SK-N-SH treated with all-trans-retinoic acid at 6 μM for 48 hours (cell line): ENCODE data around the gene DOP1B.

Experiments
- ATAC-seq: fragments of 200-7000 bp; cut with Tn5 transposase; 3 replicates; pipeline ENCODE4 v1.9.1; 2020; ENCODE audit warnings: mild to moderate bottlenecking, moderate library complexity
- ARNTL ChIP-seq: fragments of 450-650 bp; formaldehyde crosslinking; IDR thresholded peaks from 2 replicates; pipeline ENCODE4 v1.5.0; 2020; ENCODE audit warnings: low read depth, mild to moderate bottlenecking, moderate library complexity, borderline replicate concordance
- BACH2 ChIP-seq: fragments of 250-450 bp; sonication (Bioruptor Pico); IDR thresholded peaks from 2 replicates; pipeline ENCODE4 v1.9.0; 2021; ENCODE audit warnings: mild to moderate bottlenecking, borderline replicate concordance
- CSDC2 ChIP-seq: fragments of 250-450 bp; sonication (Bioruptor Pico); IDR thresholded peaks from 2 replicates; pipeline ENCODE4 v1.5.0; 2020; ENCODE audit warnings: mild to moderate bottlenecking, moderate library complexity
- ESRRG ChIP-seq: fragments of 250-450 bp; sonication (Bioruptor Pico); IDR thresholded peaks from 2 replicates; pipeline ENCODE4 v1.6.1; 2021; ENCODE audit warnings: mild to moderate bottlenecking
- GLIS3 ChIP-seq: fragments of 250-450 bp; sonication (Bioruptor Pico); IDR thresholded peaks from 2 replicates; pipeline ENCODE4 v1.5.0; 2020; ENCODE audit warnings: mild to moderate bottlenecking, moderate library complexity
- ISL1 ChIP-seq: fragments of 250-450 bp; sonication (Bioruptor Pico); IDR thresholded peaks from 2 replicates; pipeline ENCODE4 v2.1.2; 2022; ENCODE audit warnings: mild to moderate bottlenecking, moderate library complexity
- OSR1 ChIP-seq: fragments of 250-450 bp; sonication (Bioruptor Pico); IDR thresholded peaks from 2 replicates; pipeline ENCODE4 v1.8.0; 2022; ENCODE audit warnings: moderate library complexity, mild to moderate bottlenecking, inconsistent platforms
- PPARA ChIP-seq: fragments of 250-450 bp; sonication (Bioruptor Pico); IDR thresholded peaks from 2 replicates; pipeline ENCODE4 v1.5.0; 2020; ENCODE audit warnings: mild to moderate bottlenecking, borderline replicate concordance
- RARB ChIP-seq: fragments of 250-450 bp; sonication (Bioruptor Pico); IDR thresholded peaks from 2 replicates; pipeline ENCODE4 v1.8.0; 2021; ENCODE audit warnings: mild to moderate bottlenecking, moderate library complexity
- SNAI2 ChIP-seq: fragments of 250-450 bp; sonication (Bioruptor Pico); IDR thresholded peaks from 2 replicates; pipeline ENCODE4 v1.5.0; 2020; ENCODE audit warnings: mild to moderate bottlenecking, moderate library complexity
- TCF4 ChIP-seq: fragments of 250-450 bp; sonication (Bioruptor Pico); IDR thresholded peaks from 2 replicates; pipeline ENCODE4 v1.8.0; 2021; ENCODE audit warnings: mild to moderate bottlenecking, moderate library complexity, borderline replicate concordance
- TOX ChIP-seq: fragments of 250-450 bp; sonication (Bioruptor Pico); IDR thresholded peaks from 2 replicates; pipeline ENCODE4 v1.8.0; 2021; ENCODE audit warnings: mild to moderate bottlenecking, moderate library complexity, borderline replicate concordance
- ZC3H10 ChIP-seq: fragments of 250-450 bp; sonication (Bioruptor Pico); IDR thresholded peaks from 2 replicates; pipeline ENCODE4 v1.5.1; 2021; ENCODE audit warnings: mild to moderate bottlenecking, moderate library complexity
- ZFP3 ChIP-seq: fragments of 250-450 bp; sonication (Bioruptor Pico); IDR thresholded peaks from 2 replicates; pipeline ENCODE4 v1.5.0; 2020; ENCODE audit warnings: mild to moderate bottlenecking, moderate library complexity
- ZFP30 ChIP-seq: fragments of 450-650 bp; formaldehyde crosslinking; IDR thresholded peaks from 2 replicates; pipeline ENCODE4 v1.5.0; 2022; ENCODE audit warnings: mild to moderate bottlenecking, moderate library complexity
- ZNF565 ChIP-seq: fragments of 450-650 bp; formaldehyde crosslinking; conservative IDR thresholded peaks from 2 replicates; pipeline ENCODE4 v1.5.0; 2020; ENCODE audit warnings: low read depth, mild to moderate bottlenecking, moderate library complexity
- ZNF8 ChIP-seq: fragments of 450-650 bp; formaldehyde crosslinking; IDR thresholded peaks from 2 replicates; pipeline ENCODE4 v1.5.0; 2020; ENCODE audit warnings: mild to moderate bottlenecking, moderate library complexity
- TF ChIP-seq, protein P1 (sequence below): fragments of 250-450 bp; sonication (Bioruptor Pico); IDR thresholded peaks from 2 replicates; pipeline ENCODE4 v1.5.0; 2020; ENCODE audit warnings: mild to moderate bottlenecking, moderate library complexity
- TF ChIP-seq, protein P2 (sequence below): fragments of 250-450 bp; sonication (Bioruptor Pico); IDR thresholded peaks from 2 replicates; pipeline ENCODE4 v1.8.0; 2021; ENCODE audit warnings: low read depth, mild to moderate bottlenecking, moderate library complexity, borderline replicate concordance
- TF ChIP-seq, protein P3 (sequence below): fragments of 250-450 bp; sonication (Bioruptor Pico); IDR thresholded peaks from 2 replicates; pipeline ENCODE4 v1.8.0; 2020; ENCODE audit warnings: mild to moderate bottlenecking, moderate library complexity, borderline replicate concordance
- TF ChIP-seq, protein P4 (sequence below): fragments of 250-450 bp; sonication (Bioruptor Pico); IDR thresholded peaks from 2 replicates; pipeline ENCODE4 v1.5.1; 2020; ENCODE audit warnings: low read depth, mild to moderate bottlenecking, moderate library complexity
- TF ChIP-seq, protein P5 (sequence below): fragments of 250-450 bp; sonication (Bioruptor Pico); IDR thresholded peaks from 2 replicates; pipeline ENCODE4 v1.5.1; 2021; ENCODE audit warnings: mild to moderate bottlenecking, moderate library complexity

The DOP1B gene

DNA sequence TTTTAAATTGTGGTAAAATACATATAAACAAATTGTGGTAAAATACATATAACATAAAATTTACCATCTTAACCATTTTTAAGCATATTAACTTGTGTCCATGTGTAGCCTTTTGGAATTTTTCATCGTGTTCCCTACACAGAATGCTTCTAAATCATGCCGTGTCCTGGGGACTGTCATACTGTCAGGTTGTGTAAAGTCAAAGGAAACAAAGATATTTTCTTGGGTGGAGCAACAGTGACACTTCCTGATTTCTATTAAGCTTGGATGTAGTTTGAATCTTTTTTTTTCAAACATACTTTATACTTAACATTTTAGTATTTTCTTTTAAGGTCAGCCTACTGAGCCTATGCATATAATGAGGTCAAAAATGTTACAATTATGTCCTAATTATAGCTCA lies 32.3 kb downstream of the DOP1B start:
- no peak for ATAC-seq
- TF ChIP-seq OSR1 (no peak), ZFP3 (CRISPR knock-in tag) (no peak), ESRRG (CRISPR knock-in tag) (no peak), ZC3H10 (CRISPR knock-in tag) (no peak), ARNTL (CRISPR knock-in tag) (no peak), PPARA (CRISPR knock-in tag) (no peak), CSDC2 (CRISPR knock-in tag) (no peak), RARB (CRISPR knock-in tag) (no peak), SNAI2 (CRISPR knock-in tag) (no peak), ZNF8 (CRISPR knock-in tag) (no peak), TCF4 (CRISPR knock-in tag) (no peak), BACH2 (CRISPR knock-in tag) (no peak), ISL1 (CRISPR knock-in tag) (no peak), TOX (no peak)
- TF ChIP-seq, protein P1, sequence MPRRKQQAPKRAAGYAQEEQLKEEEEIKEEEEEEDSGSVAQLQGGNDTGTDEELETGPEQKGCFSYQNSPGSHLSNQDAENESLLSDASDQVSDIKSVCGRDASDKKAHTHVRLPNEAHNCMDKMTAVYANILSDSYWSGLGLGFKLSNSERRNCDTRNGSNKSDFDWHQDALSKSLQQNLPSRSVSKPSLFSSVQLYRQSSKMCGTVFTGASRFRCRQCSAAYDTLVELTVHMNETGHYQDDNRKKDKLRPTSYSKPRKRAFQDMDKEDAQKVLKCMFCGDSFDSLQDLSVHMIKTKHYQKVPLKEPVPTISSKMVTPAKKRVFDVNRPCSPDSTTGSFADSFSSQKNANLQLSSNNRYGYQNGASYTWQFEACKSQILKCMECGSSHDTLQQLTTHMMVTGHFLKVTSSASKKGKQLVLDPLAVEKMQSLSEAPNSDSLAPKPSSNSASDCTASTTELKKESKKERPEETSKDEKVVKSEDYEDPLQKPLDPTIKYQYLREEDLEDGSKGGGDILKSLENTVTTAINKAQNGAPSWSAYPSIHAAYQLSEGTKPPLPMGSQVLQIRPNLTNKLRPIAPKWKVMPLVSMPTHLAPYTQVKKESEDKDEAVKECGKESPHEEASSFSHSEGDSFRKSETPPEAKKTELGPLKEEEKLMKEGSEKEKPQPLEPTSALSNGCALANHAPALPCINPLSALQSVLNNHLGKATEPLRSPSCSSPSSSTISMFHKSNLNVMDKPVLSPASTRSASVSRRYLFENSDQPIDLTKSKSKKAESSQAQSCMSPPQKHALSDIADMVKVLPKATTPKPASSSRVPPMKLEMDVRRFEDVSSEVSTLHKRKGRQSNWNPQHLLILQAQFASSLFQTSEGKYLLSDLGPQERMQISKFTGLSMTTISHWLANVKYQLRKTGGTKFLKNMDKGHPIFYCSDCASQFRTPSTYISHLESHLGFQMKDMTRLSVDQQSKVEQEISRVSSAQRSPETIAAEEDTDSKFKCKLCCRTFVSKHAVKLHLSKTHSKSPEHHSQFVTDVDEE (CRISPR knock-in tag) = no peak
- TF ChIP-seq, protein P2, sequence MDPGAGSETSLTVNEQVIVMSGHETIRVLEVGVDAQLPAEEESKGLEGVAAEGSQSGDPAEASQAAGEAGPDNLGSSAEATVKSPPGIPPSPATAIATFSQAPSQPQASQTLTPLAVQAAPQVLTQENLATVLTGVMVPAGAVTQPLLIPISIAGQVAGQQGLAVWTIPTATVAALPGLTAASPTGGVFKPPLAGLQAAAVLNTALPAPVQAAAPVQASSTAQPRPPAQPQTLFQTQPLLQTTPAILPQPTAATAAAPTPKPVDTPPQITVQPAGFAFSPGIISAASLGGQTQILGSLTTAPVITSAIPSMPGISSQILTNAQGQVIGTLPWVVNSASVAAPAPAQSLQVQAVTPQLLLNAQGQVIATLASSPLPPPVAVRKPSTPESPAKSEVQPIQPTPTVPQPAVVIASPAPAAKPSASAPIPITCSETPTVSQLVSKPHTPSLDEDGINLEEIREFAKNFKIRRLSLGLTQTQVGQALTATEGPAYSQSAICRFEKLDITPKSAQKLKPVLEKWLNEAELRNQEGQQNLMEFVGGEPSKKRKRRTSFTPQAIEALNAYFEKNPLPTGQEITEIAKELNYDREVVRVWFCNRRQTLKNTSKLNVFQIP (CRISPR knock-in tag) = no peak
- TF ChIP-seq, protein P3, sequence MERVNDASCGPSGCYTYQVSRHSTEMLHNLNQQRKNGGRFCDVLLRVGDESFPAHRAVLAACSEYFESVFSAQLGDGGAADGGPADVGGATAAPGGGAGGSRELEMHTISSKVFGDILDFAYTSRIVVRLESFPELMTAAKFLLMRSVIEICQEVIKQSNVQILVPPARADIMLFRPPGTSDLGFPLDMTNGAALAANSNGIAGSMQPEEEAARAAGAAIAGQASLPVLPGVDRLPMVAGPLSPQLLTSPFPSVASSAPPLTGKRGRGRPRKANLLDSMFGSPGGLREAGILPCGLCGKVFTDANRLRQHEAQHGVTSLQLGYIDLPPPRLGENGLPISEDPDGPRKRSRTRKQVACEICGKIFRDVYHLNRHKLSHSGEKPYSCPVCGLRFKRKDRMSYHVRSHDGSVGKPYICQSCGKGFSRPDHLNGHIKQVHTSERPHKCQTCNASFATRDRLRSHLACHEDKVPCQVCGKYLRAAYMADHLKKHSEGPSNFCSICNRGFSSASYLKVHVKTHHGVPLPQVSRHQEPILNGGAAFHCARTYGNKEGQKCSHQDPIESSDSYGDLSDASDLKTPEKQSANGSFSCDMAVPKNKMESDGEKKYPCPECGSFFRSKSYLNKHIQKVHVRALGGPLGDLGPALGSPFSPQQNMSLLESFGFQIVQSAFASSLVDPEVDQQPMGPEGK (CRISPR knock-in tag) = no peak
- TF ChIP-seq, protein P4, sequence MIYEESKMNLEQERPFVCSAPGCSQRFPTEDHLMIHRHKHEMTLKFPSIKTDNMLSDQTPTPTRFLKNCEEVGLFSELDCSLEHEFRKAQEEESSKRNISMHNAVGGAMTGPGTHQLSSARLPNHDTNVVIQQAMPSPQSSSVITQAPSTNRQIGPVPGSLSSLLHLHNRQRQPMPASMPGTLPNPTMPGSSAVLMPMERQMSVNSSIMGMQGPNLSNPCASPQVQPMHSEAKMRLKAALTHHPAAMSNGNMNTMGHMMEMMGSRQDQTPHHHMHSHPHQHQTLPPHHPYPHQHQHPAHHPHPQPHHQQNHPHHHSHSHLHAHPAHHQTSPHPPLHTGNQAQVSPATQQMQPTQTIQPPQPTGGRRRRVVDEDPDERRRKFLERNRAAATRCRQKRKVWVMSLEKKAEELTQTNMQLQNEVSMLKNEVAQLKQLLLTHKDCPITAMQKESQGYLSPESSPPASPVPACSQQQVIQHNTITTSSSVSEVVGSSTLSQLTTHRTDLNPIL = no peak
- TF ChIP-seq, protein P5, sequence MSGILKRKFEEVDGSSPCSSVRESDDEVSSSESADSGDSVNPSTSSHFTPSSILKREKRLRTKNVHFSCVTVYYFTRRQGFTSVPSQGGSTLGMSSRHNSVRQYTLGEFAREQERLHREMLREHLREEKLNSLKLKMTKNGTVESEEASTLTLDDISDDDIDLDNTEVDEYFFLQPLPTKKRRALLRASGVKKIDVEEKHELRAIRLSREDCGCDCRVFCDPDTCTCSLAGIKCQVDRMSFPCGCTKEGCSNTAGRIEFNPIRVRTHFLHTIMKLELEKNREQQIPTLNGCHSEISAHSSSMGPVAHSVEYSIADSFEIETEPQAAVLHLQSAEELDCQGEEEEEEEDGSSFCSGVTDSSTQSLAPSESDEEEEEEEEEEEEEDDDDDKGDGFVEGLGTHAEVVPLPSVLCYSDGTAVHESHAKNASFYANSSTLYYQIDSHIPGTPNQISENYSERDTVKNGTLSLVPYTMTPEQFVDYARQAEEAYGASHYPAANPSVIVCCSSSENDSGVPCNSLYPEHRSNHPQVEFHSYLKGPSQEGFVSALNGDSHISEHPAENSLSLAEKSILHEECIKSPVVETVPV (CRISPR knock-in tag) = no peak
- TF ChIP-seq, all 23 proteins: peak for 0

DNA sequence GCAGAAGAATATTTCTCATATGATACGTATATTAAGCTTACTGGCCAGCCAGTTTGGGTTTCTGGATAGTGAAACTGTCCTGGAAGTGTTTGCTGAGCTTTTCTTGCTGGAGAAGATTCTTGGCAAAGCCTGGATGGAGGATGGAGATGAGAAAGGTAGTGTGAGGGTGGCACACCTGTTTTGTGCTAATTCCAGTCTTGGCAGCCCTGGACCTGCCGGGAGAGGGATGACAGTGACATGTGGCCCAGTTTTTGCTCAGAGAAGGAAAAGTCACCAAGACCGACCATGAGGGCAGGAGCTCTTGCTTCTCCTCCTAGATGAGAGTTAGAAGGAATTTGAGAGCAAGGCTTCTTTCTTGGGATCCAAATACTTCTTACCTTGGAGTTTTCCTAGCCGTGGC lies 34.1 kb downstream of the DOP1B start:
- no peak for ATAC-seq
- TF ChIP-seq ISL1 (CRISPR knock-in tag) = no peak
- TF ChIP-seq CSDC2 (CRISPR knock-in tag) = no peak
- TF ChIP-seq PPARA (CRISPR knock-in tag) = no peak
- no peak for TF ChIP-seq RARB (CRISPR knock-in tag)
- no peak for TF ChIP-seq ARNTL (CRISPR knock-in tag)

DNA sequence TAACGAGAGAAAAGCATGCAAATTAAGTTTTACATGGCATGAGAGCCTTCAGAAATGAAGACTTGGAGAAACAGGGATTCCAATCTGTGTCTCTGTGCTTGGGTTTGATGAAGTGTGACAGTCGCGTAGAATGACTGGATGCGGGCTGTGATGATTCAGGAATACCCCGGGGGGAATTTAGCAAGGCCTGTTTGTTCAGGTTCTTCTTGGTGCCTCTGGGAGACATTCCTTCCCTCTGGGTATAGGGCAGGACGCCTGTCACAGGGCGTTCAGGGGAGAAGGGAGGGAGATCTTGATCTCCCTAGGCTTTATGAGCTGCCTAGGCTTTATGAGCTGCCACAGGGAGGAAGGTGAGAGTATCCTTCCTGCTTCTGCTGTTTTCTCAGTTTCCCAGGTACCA lies 36.6 kb downstream of the DOP1B start:
- no peak for ATAC-seq
- TF ChIP-seq ZC3H10 (CRISPR knock-in tag) = no peak
- TF ChIP-seq SNAI2 (CRISPR knock-in tag) = no peak
- no peak for TF ChIP-seq GLIS3 (CRISPR knock-in tag)
- no peak for TF ChIP-seq TCF4 (CRISPR knock-in tag)
- TF ChIP-seq ESRRG (CRISPR knock-in tag) = no peak

DNA sequence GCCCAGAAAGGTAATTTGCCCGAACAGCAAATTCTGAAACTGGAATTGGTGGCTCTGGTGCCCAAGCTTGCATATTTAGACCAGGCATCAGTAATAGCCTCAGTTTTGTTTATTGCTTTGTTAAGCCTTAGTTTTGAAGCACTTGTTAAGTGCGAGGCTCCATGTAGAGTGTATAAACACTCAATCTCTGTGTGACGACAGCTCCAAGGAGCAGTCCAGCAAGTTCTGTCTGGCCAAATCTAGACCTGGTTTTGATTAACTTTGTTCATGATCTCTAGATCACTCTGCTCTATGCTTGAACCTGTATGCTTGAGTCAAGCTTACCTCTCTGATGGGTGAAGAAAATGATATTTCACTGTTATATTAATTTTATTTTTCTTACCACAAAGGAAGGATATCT lies 37.4 kb downstream of the DOP1B start:
- ATAC-seq = no peak
- TF ChIP-seq ESRRG (CRISPR knock-in tag) (no peak), ZNF565 (CRISPR knock-in tag) (no peak), GLIS3 (CRISPR knock-in tag) (no peak), CSDC2 (CRISPR knock-in tag) (no peak), ZC3H10 (CRISPR knock-in tag) (no peak), PPARA (CRISPR knock-in tag) (no peak), TCF4 (CRISPR knock-in tag) (no peak), ZNF8 (CRISPR knock-in tag) (no peak), ZFP30 (CRISPR knock-in tag) (no peak)
- TF ChIP-seq, protein P2 (CRISPR knock-in tag) = no peak
- TF ChIP-seq, protein P3 (CRISPR knock-in tag) = no peak
